PC-3 (cell line): ENCODE results near the gene AQP3. TPM values are rescaled to one million over a fixed set of nuclear protein-coding genes. Genes with fewer than 3 reads are reported as not detected.
"Not testable (repeated sequence)": the region's sequence is repeated elsewhere in the genome, so short reads cannot be mapped to it uniquely, and the experiment has no call there.

Source experiments
- ATAC-seq: fragments of 200-7000 bp; cut with Tn5 transposase; 2 replicates; pipeline ENCODE4 v1.9.1; 2020; ENCODE audit warnings: mild to moderate bottlenecking, moderate library complexity
- BruUV-seq: library from RNA; stranded (reverse); fragments of 400-500 nt; replicated peaks from 2 replicates; lab custom pipeline; 2021; lab: Mats Ljungman, UMichigan
- CTCF ChIA-PET: fragments of 300-600 bp; sonication (Branson Sonifier 250); formaldehyde crosslinking; loops from one replicate; lab custom pipeline; 2022; ENCODE audit warnings: antibody characterized with exemption; lab: Charles Lee
- POLR2A ChIA-PET: fragments of 300-600 bp; sonication (Branson Sonifier 250); formaldehyde crosslinking; loops from one replicate; lab custom pipeline; 2022; ENCODE audit warnings: antibody characterized with exemption; ENCODE audit not compliant: unreplicated experiment; lab: Charles Lee
- DNase-seq: peaks from one replicate; pipeline ENCODE4 v3.0.0-alpha.2; 2015
- H2AFZ ChIP-seq: fragments of 300-600 bp; sonication (generic); 2 replicates; pipeline ENCODE4 v1.6.0; 2016; ENCODE audit warnings: antibody characterized with exemption, low read length
- H3F3A ChIP-seq: fragments of 300-600 bp; sonication (generic); one replicate; pipeline ENCODE4 v1.6.0; 2017; ENCODE audit warnings: antibody characterized with exemption, low read length, control low read depth, mild to moderate bottlenecking; ENCODE audit not compliant: unreplicated experiment
- H3K27ac ChIP-seq: fragments of 300-600 bp; sonication (generic); 2 replicates; pipeline ENCODE4 v1.5.1; 2016; ENCODE audit warnings: mild to moderate bottlenecking, low read length
- H3K27me3 ChIP-seq: fragments of 300-600 bp; sonication (generic); 2 replicates; pipeline ENCODE4 v1.6.1; 2016; ENCODE audit warnings: low read length, mixed read lengths
- H3K36me3 ChIP-seq: fragments of 300-600 bp; sonication (generic); 2 replicates; pipeline ENCODE4 v1.6.1; 2016; ENCODE audit warnings: low read depth, mixed run types, low read length, mixed read lengths
- H3K4me1 ChIP-seq: fragments of 300-600 bp; sonication (generic); 2 replicates; pipeline ENCODE4 v1.5.1; 2016; ENCODE audit warnings: low read length; ENCODE audit not compliant: insufficient read depth
- H3K4me2 ChIP-seq: fragments of 300-600 bp; sonication (generic); 2 replicates; pipeline ENCODE4 v1.6.0; 2016; ENCODE audit warnings: low read length
- H3K4me3 ChIP-seq: fragments of 300-600 bp; sonication (generic); 2 replicates; pipeline ENCODE4 v1.5.1; 2016; ENCODE audit warnings: mild to moderate bottlenecking, low read length, mixed read lengths
- H3K79me2 ChIP-seq: fragments of 300-600 bp; sonication (generic); 2 replicates; pipeline ENCODE4 v1.6.1; 2017; ENCODE audit warnings: low read length, mixed read lengths
- H3K9ac ChIP-seq: fragments of 300-600 bp; sonication (generic); 2 replicates; pipeline ENCODE4 v1.6.0; 2016; ENCODE audit warnings: mild to moderate bottlenecking, low read length
- H3K9me2 ChIP-seq: fragments of 300-600 bp; sonication (generic); replicated peaks from 2 replicates; pipeline ENCODE4 v1.6.1; 2016; ENCODE audit warnings: mixed run types, low read length, mixed read lengths
- H3K9me3 ChIP-seq: fragments of 300-600 bp; sonication (generic); 2 replicates; pipeline ENCODE4 v1.6.1; 2016; ENCODE audit warnings: low read length, mixed read lengths
- H4K20me1 ChIP-seq: fragments of 300-600 bp; sonication (generic); 2 replicates; pipeline ENCODE4 v1.6.1; 2016; ENCODE audit warnings: low read length, mixed read lengths
- CTCF ChIP-seq: fragments of 300-600 bp; sonication (generic); conservative IDR thresholded peaks from 2 replicates; pipeline ENCODE4 v1.5.1; 2017; ENCODE audit warnings: antibody characterized with exemption, low read depth, mild to moderate bottlenecking, low read length
- EZH2 ChIP-seq: fragments of 300-600 bp; sonication (generic); IDR thresholded peaks from one replicate; pipeline ENCODE4 v1.6.1; 2017; ENCODE audit warnings: antibody characterized with exemption, mild to moderate bottlenecking, low read length; ENCODE audit not compliant: unreplicated experiment
- EZH2phosphoT487 ChIP-seq: fragments of 300-600 bp; sonication (generic); IDR thresholded peaks from 2 replicates; pipeline ENCODE4 v1.6.1; 2018; ENCODE audit warnings: mild to moderate bottlenecking, antibody characterized with exemption, low read length, borderline replicate concordance
- intact Hi-C: fragments of 100-400 bp; cut with micrococcal nuclease; formaldehyde crosslinking; loops from 2 replicates; pipeline ENCODE4 v1.9.0; 2023
- total RNA-seq: library from RNA; depleted of rRNA; stranded (reverse); fragments of >200 nt; gene quantifications from 2 replicates; pipeline ENCODE4 v1.2.3, GENCODE V29; 2014

AQP3 gene
- total RNA-seq, 1 experiment from 2014 or later = 5.1 TPM

GRCh38 chr9:33426843-33427293 lies 20.5 kb downstream of the AQP3 start:
- Histone ChIP-seq H2AFZ (0 out of 2 replicates have a peak overlapping the region, but pooled peaks have one; percentile 18), H3K9ac (peak overlapping the region; percentile 20; the same call in 1 of the 2 replicates), H3K36me3 (no peaks in the 10 kb centered on the region), H3K4me3 (no peak overlapping the region), H3K27me3 (no peaks in the 10 kb centered on the region), H3F3A (no peaks in the 10 kb centered on the region), H3K4me2 (no peak overlapping the region), H3K9me2 (no peaks in the 10 kb centered on the region), H4K20me1 (no peaks in the 10 kb centered on the region), H3K79me2 (no peaks in the 10 kb centered on the region), H3K9me3 (no peaks in the 10 kb centered on the region), H3K27ac (peak overlapping the region; percentile 47), H3K4me1 (peaks cover 29% of the 10 kb centered on the region)
- BruUV-seq = no TSS peak
- ATAC-seq (peak; percentile 65), DNase-seq (peak; percentile 73)
- intact Hi-C loops = no loop called here
- ChIA-PET CTCF (no interaction called here), POLR2A (no interaction called here)
- no peak for TF ChIP-seq CTCF

GRCh38 chr9:33425128-33425533 lies 22.3 kb downstream of the AQP3 start:
- Histone ChIP-seq H3K79me2 (no peaks in the 10 kb centered on the region), H3K9me2 (no peaks in the 10 kb centered on the region), H3K27ac (peak overlapping the region; percentile 68), H3K4me3 (no peak overlapping the region), H3F3A (no peaks in the 10 kb centered on the region), H2AFZ (no peak overlapping the region), H4K20me1 (no peaks in the 10 kb centered on the region), H3K4me1 (peaks cover 21% of the 10 kb centered on the region), H3K4me2 (peak overlapping the region; percentile 57), H3K9me3 (no peaks in the 10 kb centered on the region), H3K36me3 (no peaks in the 10 kb centered on the region), H3K27me3 (no peaks in the 10 kb centered on the region), H3K9ac (peak overlapping the region; percentile 0; the same call in 1 of the 2 replicates)
- ChIA-PET POLR2A (no interaction called here), CTCF (no interaction called here)
- DNase-seq = peak; percentile 87
- TF ChIP-seq EZH2 = no peak
- no peak for TF ChIP-seq CTCF
- no peak for TF ChIP-seq EZH2phosphoT487
- intact Hi-C loops = loop anchor here (1.0 kb wide), 1 partner anchor 10 kb away; no protein-coding TSS in a partner anchor
- ATAC-seq = peak; percentile 82
- no TSS peak for BruUV-seq

GRCh38 chr9:33424492-33424891 lies 22.9 kb downstream of the AQP3 start:
- H3K36me3 ChIP-seq, H3F3A ChIP-seq, H4K20me1 ChIP-seq, POLR2A ChIA-PET, H3K9me3 ChIP-seq, H3K27me3 ChIP-seq, ATAC-seq, H3K9me2 ChIP-seq, DNase-seq, H3K4me3 ChIP-seq, H2AFZ ChIP-seq, CTCF ChIA-PET, H3K9ac ChIP-seq, BruUV-seq, intact Hi-C loops, H3K79me2 ChIP-seq, H3K4me2 ChIP-seq: not testable (repeated sequence)
- Histone ChIP-seq H3K27ac (peak overlapping the region; percentile 68; the same call in 1 of the 2 replicates), H3K4me1 (peaks cover 21% of the 10 kb centered on the region)

- not testable (repeated sequence) for H3K4me3 ChIP-seq
These were observed 23.4 kb downstream of the AQP3 start for GRCh38 chr9:33424043-33424442.

More at GRCh38 chr9:33424043-33424442, 23.4 kb downstream of the AQP3 start:
- POLR2A ChIA-PET, intact Hi-C loops, H3K9me3 ChIP-seq, ATAC-seq, H3K9ac ChIP-seq, H3K27ac ChIP-seq, H3K9me2 ChIP-seq, H2AFZ ChIP-seq, H4K20me1 ChIP-seq, H3K27me3 ChIP-seq, BruUV-seq, DNase-seq, CTCF ChIA-PET, H3K36me3 ChIP-seq, H3K79me2 ChIP-seq, H3F3A ChIP-seq, H3K4me2 ChIP-seq: not testable (repeated sequence)
- H3K4me1 ChIP-seq = peaks cover 21% of the 10 kb centered on the region
